DOHH2 (cell line): ENCODE data around the gene JADE1.
A peak's percentile ranks its signal among the peaks of the same experiment; 100 is the strongest.

Experiments
- H3F3A ChIP-seq: fragments of 200-600 bp; sonication (generic), shearing (Covaris generic); 2 replicates; pipeline ENCODE4 v1.6.0; 2016; ENCODE audit warnings: antibody characterized with exemption, mild to moderate bottlenecking; ENCODE audit not compliant: control insufficient read depth, insufficient read depth
- H3K27ac ChIP-seq: fragments of 200-600 bp; sonication (generic); 2 replicates; pipeline ENCODE4 v1.5.1; 2014; ENCODE audit warnings: low read depth, mild to moderate bottlenecking, low read length, moderate library complexity
- H3K27me3 ChIP-seq: fragments of 200-600 bp; sonication (generic); 2 replicates; pipeline ENCODE4 v1.6.1; 2014; ENCODE audit warnings: mild to moderate bottlenecking, low read length, mixed read lengths; ENCODE audit not compliant: control insufficient read depth
- H3K36me3 ChIP-seq: fragments of 200-600 bp; sonication (generic); 2 replicates; pipeline ENCODE4 v1.6.1; 2014; ENCODE audit warnings: mild to moderate bottlenecking, low read length, moderate library complexity, mixed read lengths; ENCODE audit not compliant: control insufficient read depth
- H3K4me1 ChIP-seq: fragments of 200-600 bp; sonication (generic); 2 replicates; pipeline ENCODE4 v1.6.1; 2014; ENCODE audit warnings: mild to moderate bottlenecking, low read length, mixed read lengths; ENCODE audit not compliant: control insufficient read depth
- H3K4me2 ChIP-seq: fragments of 200-600 bp; sonication (generic); 2 replicates; pipeline ENCODE4 v1.6.0; 2014; ENCODE audit warnings: mild to moderate bottlenecking, low read length, moderate library complexity
- H3K4me3 ChIP-seq: fragments of 200-600 bp; sonication (generic); 2 replicates; pipeline ENCODE4 v1.5.1; 2014; ENCODE audit warnings: mild to moderate bottlenecking, low read length, mixed read lengths
- H3K79me2 ChIP-seq: fragments of 200-600 bp; sonication (generic); 2 replicates; pipeline ENCODE4 v1.6.1; 2014; ENCODE audit warnings: mild to moderate bottlenecking, low read length, mixed read lengths; ENCODE audit not compliant: control insufficient read depth
- H3K9me2 ChIP-seq: fragments of 200-600 bp; sonication (generic); replicated peaks from 2 replicates; pipeline ENCODE4 v1.6.1; 2014; ENCODE audit warnings: mild to moderate bottlenecking, low read length, mixed read lengths; ENCODE audit not compliant: control insufficient read depth
- H3K9me3 ChIP-seq: fragments of 200-600 bp; sonication (generic); 2 replicates; pipeline ENCODE4 v1.6.1; 2014; ENCODE audit warnings: antibody characterized with exemption, low read length, mixed read lengths; ENCODE audit not compliant: control insufficient read depth, insufficient read depth
- H4K20me1 ChIP-seq: fragments of 200-600 bp; sonication (generic); 2 replicates; pipeline ENCODE4 v1.6.0; 2014; ENCODE audit warnings: low read depth, mild to moderate bottlenecking, antibody characterized with exemption, low read length, moderate library complexity; ENCODE audit not compliant: control insufficient read depth, insufficient read depth
- CTCF ChIP-seq: fragments of 200-600 bp; sonication (generic); IDR thresholded peaks from one replicate; pipeline ENCODE4 v1.5.1; 2014; ENCODE audit warnings: antibody characterized with exemption, mild to moderate bottlenecking, low read depth, low read length; ENCODE audit not compliant: poor library complexity, severe bottlenecking
- EZH2phosphoT487 ChIP-seq: fragments of 200-600 bp; sonication (generic); IDR thresholded peaks from 2 replicates; pipeline ENCODE4 v1.6.1; 2017; ENCODE audit warnings: borderline replicate concordance, mild to moderate bottlenecking, antibody characterized with exemption, low read length, moderate library complexity, mixed read lengths

The JADE1 gene

GRCh38 chr4:128825226-128825625 is 15.7 kb downstream of the JADE1 start:
- peak overlapping the region; percentile 24 for H3K4me2 ChIP-seq
- peaks cover 46% of the 10 kb centered on the region for H4K20me1 ChIP-seq
- no peaks in the 10 kb centered on the region for H3K9me2 ChIP-seq
- H3K27me3 ChIP-seq, result no peaks in the 10 kb centered on the region
- H3K27ac ChIP-seq, result no peak overlapping the region
- H3K4me3 ChIP-seq, result no peak overlapping the region
- peaks cover 100% of the 10 kb centered on the region for H3K79me2 ChIP-seq
- TF ChIP-seq EZH2phosphoT487 (no peak), CTCF (no peak)
- peaks cover 40% of the 10 kb centered on the region for H3K36me3 ChIP-seq
- H3K4me1 ChIP-seq, result peaks cover 72% of the 10 kb centered on the region
- no peaks in the 10 kb centered on the region for H3K9me3 ChIP-seq
- peaks cover 13% of the 10 kb centered on the region for H3F3A ChIP-seq

GRCh38 chr4:128827296-128827695 is 17.8 kb downstream of the JADE1 start:
- peaks cover 85% of the 10 kb centered on the region for H3K4me1 ChIP-seq
- H3F3A ChIP-seq, result peaks cover 23% of the 10 kb centered on the region
- H3K79me2 ChIP-seq, result peaks cover 100% of the 10 kb centered on the region
- H3K4me3 ChIP-seq, result no peak overlapping the region
- H3K4me2 ChIP-seq, result peak overlapping the region; percentile 32; the same call in 1 of the 2 replicates
- H3K9me3 ChIP-seq, result no peaks in the 10 kb centered on the region
- no peak for TF ChIP-seq EZH2phosphoT487
- TF ChIP-seq CTCF, result no peak
- H3K36me3 ChIP-seq, result peaks cover 52% of the 10 kb centered on the region
- H3K27ac ChIP-seq, result peak overlapping the region; percentile 37; the same call in 1 of the 2 replicates
- no peaks in the 10 kb centered on the region for H3K9me2 ChIP-seq
- H4K20me1 ChIP-seq, result peaks cover 48% of the 10 kb centered on the region
- H3K27me3 ChIP-seq, result no peaks in the 10 kb centered on the region

GRCh38 chr4:128830906-128831503 is 21.5 kb downstream of the JADE1 start:
- peak overlapping the region; percentile 86 for H3K4me2 ChIP-seq
- peak overlapping the region; percentile 62 for H3K4me3 ChIP-seq
- H4K20me1 ChIP-seq, result peaks cover 33% of the 10 kb centered on the region
- no peak for TF ChIP-seq EZH2phosphoT487
- TF ChIP-seq CTCF, result no peak
- peaks cover 68% of the 10 kb centered on the region for H3K4me1 ChIP-seq
- no peaks in the 10 kb centered on the region for H3K27me3 ChIP-seq
- peaks cover 23% of the 10 kb centered on the region for H3F3A ChIP-seq
- peaks cover 100% of the 10 kb centered on the region for H3K79me2 ChIP-seq
- peak overlapping the region; percentile 84 for H3K27ac ChIP-seq
- H3K9me2 ChIP-seq, result no peaks in the 10 kb centered on the region
- peaks cover 69% of the 10 kb centered on the region for H3K36me3 ChIP-seq
- no peaks in the 10 kb centered on the region for H3K9me3 ChIP-seq
